H1 (cell line): ENCODE results near the gene FBXO28. TPM values are rescaled to one million over a fixed set of nuclear protein-coding genes. Genes with fewer than 3 reads are reported as not detected.

ENCODE experiments used
- CTCF ChIA-PET: fragments of 300-600 bp; sonication (Branson Sonifier 250); formaldehyde crosslinking; loops from one replicate; lab custom pipeline; 2021; ENCODE audit not compliant: partially characterized antibody; lab: Charles Lee
- POLR2A ChIA-PET: fragments of 300-600 bp; sonication (Branson Sonifier 250); formaldehyde crosslinking; loops from one replicate; lab custom pipeline; 2021; ENCODE audit warnings: inconsistent platforms; ENCODE audit not compliant: partially characterized antibody; lab: Charles Lee
- DNase-seq, 2 experiments: peaks; one replicate each; pipeline versions ENCODE4 v3.0.0 to v3.0.0-alpha.2; 2010 to 2022; ENCODE audit warnings: low spot score in 2 of 2, low read depth in 1 of 2, mixed read lengths in 1 of 2
- FAIRE-seq: peaks from 2 replicates; lab custom pipeline; 2011; peaks lifted over from hg19 to GRCh38; lab: Jason Lieb, UNC
- H2AFZ ChIP-seq: 2 replicates; pipeline ENCODE4 v1.8.1; 2012; ENCODE audit warnings: low read length, inconsistent platforms
- H2AK5ac ChIP-seq: 2 replicates; pipeline ENCODE4 v1.6.1; 2013; ENCODE audit warnings: low read depth, low read length
- H2BK120ac ChIP-seq: replicated peaks from 2 replicates; pipeline ENCODE3; 2013; ENCODE audit warnings: low read depth, low read length, inconsistent platforms
- H2BK12ac ChIP-seq: 2 replicates; pipeline ENCODE4 v1.6.1; 2013; ENCODE audit warnings: low read depth, low read length
- H2BK15ac ChIP-seq: 2 replicates; pipeline ENCODE4 v1.6.1; 2013; ENCODE audit warnings: low read length
- H2BK20ac ChIP-seq: 2 replicates; pipeline ENCODE4 v1.6.1; 2013; ENCODE audit warnings: low read length
- H2BK5ac ChIP-seq: 2 replicates; pipeline ENCODE4 v1.6.1; 2013; ENCODE audit warnings: low read depth, low read length
- H3K14ac ChIP-seq: 2 replicates; pipeline ENCODE4 v1.6.1; 2013; ENCODE audit warnings: inconsistent platforms; ENCODE audit not compliant: insufficient read length
- H3K18ac ChIP-seq: 2 replicates; pipeline ENCODE4 v1.6.1; 2013; ENCODE audit warnings: low read length; ENCODE audit errors: extremely low read depth
- H3K23ac ChIP-seq: 2 replicates; pipeline ENCODE4 v1.6.1; 2013; ENCODE audit warnings: inconsistent platforms; ENCODE audit not compliant: insufficient read length
- H3K23me2 ChIP-seq: 2 replicates; pipeline ENCODE4 v1.6.1; 2013; ENCODE audit warnings: low read depth, low read length
- H3K27ac ChIP-seq: 2 replicates; pipeline ENCODE4 v1.6.1; 2011; ENCODE audit warnings: low read depth, low read length, inconsistent platforms
- H3K27me3 ChIP-seq, 4 experiments: replicated peaks in 1 of 4; 1 replicate in 1 of 4; 2 replicates in 3 of 4; pipeline versions ENCODE4 v1.6.1 to v1.8.1; 2011 to 2013; ENCODE audit warnings: low read length in 3 of 4, mild to moderate bottlenecking in 3 of 4, inconsistent platforms in 2 of 4, mixed read lengths in 2 of 4, moderate library complexity in 1 of 4; ENCODE audit not compliant: control insufficient read depth in 3 of 4, insufficient read depth in 3 of 4; ENCODE audit errors: extremely low read depth in 1 of 4
- H3K36me3 ChIP-seq, 4 experiments: 2 replicates each; pipeline versions ENCODE4 v1.6.1 to v1.8.1; 2011 to 2013; ENCODE audit warnings: mild to moderate bottlenecking in 4 of 4, low read length in 3 of 4, moderate library complexity in 2 of 4, control low read depth in 1 of 4, inconsistent platforms in 1 of 4; ENCODE audit not compliant: insufficient read depth in 4 of 4, control insufficient read depth in 2 of 4
- H3K4ac ChIP-seq: replicated peaks from 2 replicates; pipeline ENCODE3; 2013; ENCODE audit warnings: low read length, low read depth, mixed read lengths, inconsistent platforms; ENCODE audit not compliant: insufficient read length
- H3K4me1 ChIP-seq, 4 experiments: replicated peaks in 1 of 4; 1 replicate in 1 of 4; 2 replicates in 3 of 4; pipeline versions ENCODE4 v1.6.1 to v1.8.1; 2011 to 2013; ENCODE audit warnings: low read length in 3 of 4, inconsistent platforms in 2 of 4, mixed read lengths in 1 of 4; ENCODE audit not compliant: insufficient read depth in 4 of 4, control insufficient read depth in 3 of 4
- H3K4me2 ChIP-seq, 2 experiments: 2 replicates each; pipeline versions ENCODE4 v1.6.1 to v1.8.1; 2011 to 2013; ENCODE audit warnings: low read depth in 2 of 2, low read length in 2 of 2, control low read depth in 1 of 2, inconsistent platforms in 1 of 2, mild to moderate bottlenecking in 1 of 2; ENCODE audit not compliant: insufficient read depth in 1 of 2
- H3K4me3 ChIP-seq, 4 experiments: fragments of 200-600, 300-600 bp in 1 of 4; sonication (generic), shearing (Covaris generic), sonication (Bioruptor Twin) in 1 of 4; 2 replicates each; pipeline versions ENCODE4 v1.5.1 to v1.8.1; 2011 to 2016; ENCODE audit warnings: low read length in 4 of 4, low read depth in 3 of 4, control low read depth in 2 of 4, inconsistent platforms in 2 of 4, mild to moderate bottlenecking in 2 of 4, mixed read lengths in 1 of 4, moderate library complexity in 1 of 4; ENCODE audit not compliant: insufficient read depth in 2 of 4; ENCODE audit errors: extremely low read depth in 1 of 4
- H3K56ac ChIP-seq: replicated peaks from 2 replicates; pipeline ENCODE3; 2013; ENCODE audit warnings: low read depth, mild to moderate bottlenecking, mixed read lengths, low read length, inconsistent platforms; ENCODE audit not compliant: insufficient read length
- H3K79me1 ChIP-seq: 2 replicates; pipeline ENCODE4 v1.6.1; 2013; ENCODE audit warnings: low read depth, low read length, control low read depth
- H3K79me2 ChIP-seq, 2 experiments: 2 replicates each; pipeline versions ENCODE4 v1.6.1 to v1.8.1; 2012 to 2013; ENCODE audit warnings: low read length in 2 of 2, mild to moderate bottlenecking in 2 of 2, inconsistent platforms in 1 of 2; ENCODE audit not compliant: insufficient read depth in 2 of 2, control insufficient read depth in 1 of 2
- H3K9ac ChIP-seq, 4 experiments: replicated peaks in 1 of 4; 1 replicate in 1 of 4; 2 replicates in 3 of 4; pipeline versions ENCODE4 v1.6.1 to v1.8.1; 2011 to 2013; ENCODE audit warnings: low read depth in 3 of 4, low read length in 3 of 4, control low read depth in 2 of 4, mild to moderate bottlenecking in 2 of 4, moderate library complexity in 2 of 4, inconsistent platforms in 1 of 4; ENCODE audit errors: extremely low read depth in 1 of 4
- H3K9me3 ChIP-seq, 2 experiments: 2 replicates each; pipeline versions ENCODE4 v1.6.1 to v1.8.1; 2012 to 2013; ENCODE audit warnings: mild to moderate bottlenecking in 2 of 2, moderate library complexity in 2 of 2, control low read depth in 1 of 2, inconsistent platforms in 1 of 2, low read depth in 1 of 2, low read length in 1 of 2, mixed read lengths in 1 of 2; ENCODE audit not compliant: insufficient read depth in 2 of 2
- H4K20me1 ChIP-seq, 2 experiments: replicated peaks in 1 of 2; 2 replicates each; pipeline versions ENCODE3 to v1.8.1; 2011 to 2013; ENCODE audit warnings: inconsistent platforms in 2 of 2, low read length in 2 of 2, mild to moderate bottlenecking in 1 of 2; ENCODE audit not compliant: insufficient read depth in 2 of 2, control insufficient read depth in 1 of 2
- H4K5ac ChIP-seq: 2 replicates; pipeline ENCODE4 v1.6.1; 2013; ENCODE audit warnings: low read length, low read depth, mixed read lengths, inconsistent platforms; ENCODE audit not compliant: insufficient read length
- H4K8ac ChIP-seq: 2 replicates; pipeline ENCODE4 v1.8.0; 2013; ENCODE audit warnings: mild to moderate bottlenecking, moderate library complexity, low read length, inconsistent platforms; ENCODE audit not compliant: insufficient read depth; ENCODE audit errors: extremely low read depth
- H4K91ac ChIP-seq: replicated peaks from 2 replicates; pipeline ENCODE3; 2013; ENCODE audit warnings: low read length, mixed read lengths, inconsistent platforms; ENCODE audit not compliant: insufficient read length
- CBX5 ChIP-seq: fragments of 300-800, 300-1000 bp; sonication (generic); IDR thresholded peaks from 2 replicates; pipeline ENCODE4 v1.7.1; 2016; ENCODE audit warnings: antibody characterized with exemption, low read length, low read depth
- CBX8 ChIP-seq: fragments of 300-800, 300-1000 bp; sonication (generic); IDR thresholded peaks from 2 replicates; pipeline ENCODE4 v1.7.1; 2016; ENCODE audit warnings: low read depth, low read length, borderline replicate concordance
- CEBPB ChIP-seq: IDR thresholded peaks from 2 replicates; pipeline ENCODE4 v1.6.1; 2012; ENCODE audit warnings: low read depth, low read length
- CTBP2 ChIP-seq: IDR thresholded peaks from 2 replicates; pipeline ENCODE4 v1.7.0; 2011; ENCODE audit warnings: borderline replicate concordance, mild to moderate bottlenecking, moderate library complexity, mixed read lengths, low read length; ENCODE audit not compliant: insufficient read depth, insufficient read length
- E2F6 ChIP-seq: IDR thresholded peaks from 2 replicates; pipeline ENCODE4 v1.6.1; 2012; ENCODE audit warnings: inconsistent platforms
- HDAC6 ChIP-seq: IDR thresholded peaks from one replicate; pipeline ENCODE4 v1.7.1; 2012; ENCODE audit warnings: low read depth, mild to moderate bottlenecking, inconsistent platforms, low read length, moderate library complexity
- MAFK ChIP-seq: IDR thresholded peaks from 2 replicates; pipeline ENCODE4 v1.6.1; 2012; ENCODE audit warnings: low read depth, mild to moderate bottlenecking, improper control_type of control experiment, low read length
- SAP30 ChIP-seq: fragments of 300-600 bp; sonication (generic); IDR thresholded peaks from 2 replicates; pipeline ENCODE4 v1.7.1; 2012; ENCODE audit warnings: low read length, moderate library complexity, mild to moderate bottlenecking, inconsistent platforms; ENCODE audit not compliant: insufficient read depth, insufficient replicate concordance
- SIRT6 ChIP-seq: IDR thresholded peaks from one replicate; pipeline ENCODE4 v1.7.1; 2012; ENCODE audit warnings: low read length, inconsistent platforms
- TBP ChIP-seq: IDR thresholded peaks from 2 replicates; pipeline ENCODE4 v1.6.1; 2011; ENCODE audit warnings: low read depth, low read length, improper control_type of control experiment
- USF2 ChIP-seq: IDR thresholded peaks from 2 replicates; pipeline ENCODE4 v1.6.1; 2011; ENCODE audit warnings: low read length, improper control_type of control experiment
- WGBS, 2 experiments: shearing (Covaris generic) in 1 of 2; methylation state at CpG; one replicate each; pipeline versions ENCODE4 v1.1.6 to v1.1.7; 2013 to 2015; ENCODE audit warnings: low lambda C conversion rate in 2 of 2, mixed read lengths in 2 of 2, inconsistent platforms in 1 of 2, low coverage in 1 of 2, missing lambda C conversion rate in 1 of 2; ENCODE audit not compliant: insufficient replicate concordance in 2 of 2, insufficient coverage in 1 of 2, insufficient read length in 1 of 2; ENCODE audit errors: extremely low coverage in 1 of 2, missing lambda C conversion rate in 1 of 2; 5-methylcytosine and 5-hydroxymethylcytosine counted together
- polyA plus RNA-seq, 7 experiments: library from polyadenylated mRNA; depleted of rRNA in 3 of 7; stranded (reverse) in 5 of 7; unstranded in 2 of 7; fragments of >200 nt in 5 of 7; fragments of 200-250 nt in 2 of 7; gene quantifications; 1 replicate in 5 of 7; 2 replicates in 1 of 7; 4 replicates in 1 of 7; pipeline versions ENCODE4 v1.2.1 to v1.2.3, GENCODE V29; 2011 to 2013; ENCODE audit warnings: missing spikeins in 2 of 7, mixed read lengths in 2 of 7
- total RNA-seq: library from RNA; stranded (reverse); fragmentation: NEBNext Ultra II Directional; extraction: Animal tissue kit (Norgen Biotek cat#: 25700); gene quantifications from 2 replicates; pipeline ENCODE4 v1.2.1, GENCODE V29; 2021

Gene FBXO28
- total and polyA plus RNA-seq, 2 of the 8 experiments (the other 6 are each of a cell fraction or from before 2014, with no cell fraction given), result 10.3 to 42.5 TPM

- Histone ChIP-seq H3K56ac (no peak overlapping the region), H4K5ac (no peak overlapping the region), H2BK12ac (no peak overlapping the region), H3K4me3 (no peak overlapping the region), H3K79me2 (no peaks in the 10 kb centered on the region), H3K23me2 (peaks cover 3% of the 10 kb centered on the region; the same call in 1 of the 2 replicates), H3K27me3 (no peaks in the 10 kb centered on the region), H2AK5ac (no peak overlapping the region), H4K8ac (no peak overlapping the region), H3K4me2 (no peak overlapping the region), H3K14ac (no peak overlapping the region), H2BK5ac (no peak overlapping the region), H3K4ac (no peak overlapping the region), H2AFZ (no peak overlapping the region), H4K20me1 (no peaks in the 10 kb centered on the region), H3K36me3 (no peaks in the 10 kb centered on the region), H3K79me1 (no peaks in the 10 kb centered on the region), H3K9me3 (no peaks in the 10 kb centered on the region), H2BK20ac (no peak overlapping the region), H3K27ac (no peak overlapping the region), H3K18ac (no peak overlapping the region), H2BK15ac (no peak overlapping the region), H3K9ac (no peak overlapping the region), H2BK120ac (no peak overlapping the region), H3K4me1 (no peaks in the 10 kb centered on the region), H4K91ac (no peak overlapping the region), H3K23ac (no peak overlapping the region)
- WGBS, 2 experiments, result 100% methylated on average over 1 of the region's 1 CpG; no CpG with 5 or more reads in 1 of the 2 experiments
- CTCF ChIA-PET, result interaction anchor here (1.4 kb wide), 1 partner anchor 24 kb away, joined by 5 read pairs; no protein-coding TSS in a partner anchor
- no peak for DNase-seq
- FAIRE-seq, result no peak
- POLR2A ChIA-PET, result no interaction called here
- no peak for TF ChIP-seq CBX5
- TF ChIP-seq USF2, result no peak
- TF ChIP-seq MAFK, result no peak
- TF ChIP-seq E2F6, result no peak
- TF ChIP-seq SAP30, result no peak
- no peak for TF ChIP-seq CEBPB
- no peak for TF ChIP-seq SIRT6
- TF ChIP-seq CBX8, result no peak
- TF ChIP-seq TBP, result no peak
- no peak for TF ChIP-seq HDAC6
- no peak for TF ChIP-seq CTBP2
These were observed 21.8 kb upstream of the FBXO28 start for GRCh38 chr1:224092111-224092510.
